B cell (primary cell): Measurements from ENCODE around the gene MED9.

Experiments used
- EZH2 ChIP-seq: IDR thresholded peaks from 2 replicates; pipeline ENCODE4 v1.6.1; 2012; ENCODE audit warnings: borderline replicate concordance, low read depth, mild to moderate bottlenecking, moderate library complexity, low read length; ENCODE audit not compliant: insufficient read depth, poor library complexity, severe bottlenecking
- TF ChIP-seq, protein P1 (sequence below): fragments of 200-600 bp; IDR thresholded peaks from one replicate; pipeline ENCODE4 v1.8.0; 2022; ENCODE audit warnings: antibody characterized with exemption, mild to moderate bottlenecking

DNA sequence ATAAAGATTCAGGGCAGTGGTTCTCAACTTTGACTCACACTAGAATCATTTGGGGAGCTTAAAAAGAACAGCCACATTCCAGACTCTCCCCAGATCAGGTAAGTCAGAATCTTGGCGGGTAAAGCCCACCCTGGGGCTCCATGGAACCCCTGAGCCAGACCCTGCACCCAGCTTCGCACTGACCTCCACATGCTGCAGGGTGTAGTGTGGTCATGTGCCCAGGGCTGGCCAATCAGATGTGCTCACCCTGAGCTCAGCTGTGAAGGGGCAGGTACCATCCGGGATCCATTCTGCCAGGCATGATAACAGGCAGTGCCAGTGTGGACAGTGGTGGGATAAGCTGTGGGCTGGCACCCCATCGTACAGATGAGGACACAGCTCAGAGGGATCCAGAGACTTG is 28.1 kb upstream of the MED9 start:
- TF ChIP-seq, protein P1, sequence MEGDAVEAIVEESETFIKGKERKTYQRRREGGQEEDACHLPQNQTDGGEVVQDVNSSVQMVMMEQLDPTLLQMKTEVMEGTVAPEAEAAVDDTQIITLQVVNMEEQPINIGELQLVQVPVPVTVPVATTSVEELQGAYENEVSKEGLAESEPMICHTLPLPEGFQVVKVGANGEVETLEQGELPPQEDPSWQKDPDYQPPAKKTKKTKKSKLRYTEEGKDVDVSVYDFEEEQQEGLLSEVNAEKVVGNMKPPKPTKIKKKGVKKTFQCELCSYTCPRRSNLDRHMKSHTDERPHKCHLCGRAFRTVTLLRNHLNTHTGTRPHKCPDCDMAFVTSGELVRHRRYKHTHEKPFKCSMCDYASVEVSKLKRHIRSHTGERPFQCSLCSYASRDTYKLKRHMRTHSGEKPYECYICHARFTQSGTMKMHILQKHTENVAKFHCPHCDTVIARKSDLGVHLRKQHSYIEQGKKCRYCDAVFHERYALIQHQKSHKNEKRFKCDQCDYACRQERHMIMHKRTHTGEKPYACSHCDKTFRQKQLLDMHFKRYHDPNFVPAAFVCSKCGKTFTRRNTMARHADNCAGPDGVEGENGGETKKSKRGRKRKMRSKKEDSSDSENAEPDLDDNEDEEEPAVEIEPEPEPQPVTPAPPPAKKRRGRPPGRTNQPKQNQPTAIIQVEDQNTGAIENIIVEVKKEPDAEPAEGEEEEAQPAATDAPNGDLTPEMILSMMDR: no peak
- no peak for TF ChIP-seq EZH2
